GM19438 (cell line): ENCODE measurements around the gene CEMIP.

ENCODE experiments used
- ATAC-seq: cut with Tn5 transposase; IDR thresholded peaks from one replicate; pipeline ENCODE4 v1.9.1; 2021; ENCODE audit warnings: low read depth; ENCODE audit not compliant: unreplicated experiment

The CEMIP gene

DNA sequence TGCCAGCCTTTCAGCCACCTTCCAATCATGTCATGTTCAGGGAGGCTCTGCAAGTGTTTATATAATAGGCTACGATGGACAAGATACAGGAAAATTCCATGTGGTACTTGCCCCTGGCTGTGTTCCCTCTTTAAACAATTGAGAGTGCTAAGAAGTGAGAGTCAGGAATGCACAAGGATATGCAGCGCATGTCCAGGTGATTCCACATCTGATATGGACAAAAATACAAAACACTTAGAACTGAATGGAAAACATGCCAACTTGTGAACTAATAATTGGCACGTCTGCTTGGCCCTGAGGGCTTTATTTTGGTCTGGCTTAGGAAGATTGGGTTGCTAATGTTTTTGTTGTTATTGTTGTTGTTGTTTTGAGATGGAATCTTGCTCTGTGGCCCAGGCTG is 100.9 kb downstream of the CEMIP start:
- ATAC-seq: no peak

DNA sequence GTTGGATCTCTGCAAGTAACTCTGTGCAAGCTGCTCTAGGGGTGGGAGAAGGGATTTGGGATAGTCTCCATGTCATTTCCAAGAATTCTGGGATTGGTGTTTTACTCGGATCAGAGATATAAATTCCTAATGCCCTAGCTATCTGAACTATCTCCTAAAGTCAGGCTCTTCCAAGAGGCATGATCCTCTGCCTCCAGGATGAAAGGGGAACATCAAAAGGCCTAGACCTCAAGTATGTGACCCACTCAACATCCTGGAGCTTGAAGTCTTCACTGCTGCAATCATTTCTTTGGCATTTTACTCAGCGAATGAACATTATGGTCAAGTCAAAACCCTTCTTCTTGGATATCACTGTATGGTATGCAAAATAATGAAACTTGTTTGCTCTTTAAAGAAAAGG is 104.5 kb downstream of the CEMIP start:
- ATAC-seq: no peak

DNA sequence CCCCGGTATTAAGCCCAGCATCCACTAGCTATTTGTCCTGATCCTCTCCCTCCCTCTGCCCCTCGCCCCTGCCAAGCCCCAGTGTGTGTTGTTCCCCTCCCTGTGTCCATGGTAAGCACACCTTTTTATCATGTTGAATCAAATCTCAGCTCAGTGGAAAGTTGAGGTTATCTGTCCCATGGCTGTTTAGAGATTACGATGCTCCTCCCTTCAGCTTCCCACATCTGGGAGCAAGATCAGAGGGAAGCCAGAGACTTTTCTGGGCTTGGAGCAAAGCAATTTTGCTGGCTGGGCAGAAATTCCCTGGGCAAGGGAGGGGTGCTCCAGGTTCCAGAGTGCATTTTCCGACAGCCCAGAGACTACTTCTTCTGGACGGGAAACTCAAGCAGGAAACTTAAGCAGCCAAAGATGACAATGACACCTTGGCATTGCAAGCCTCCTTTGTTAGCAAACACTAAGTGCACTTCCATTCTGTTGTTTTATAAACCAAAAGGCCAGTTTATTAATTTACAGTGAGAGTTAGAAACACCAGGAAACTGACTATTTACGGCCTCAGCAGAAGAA is 105.9 kb downstream of the CEMIP start:
- no peak for ATAC-seq

DNA sequence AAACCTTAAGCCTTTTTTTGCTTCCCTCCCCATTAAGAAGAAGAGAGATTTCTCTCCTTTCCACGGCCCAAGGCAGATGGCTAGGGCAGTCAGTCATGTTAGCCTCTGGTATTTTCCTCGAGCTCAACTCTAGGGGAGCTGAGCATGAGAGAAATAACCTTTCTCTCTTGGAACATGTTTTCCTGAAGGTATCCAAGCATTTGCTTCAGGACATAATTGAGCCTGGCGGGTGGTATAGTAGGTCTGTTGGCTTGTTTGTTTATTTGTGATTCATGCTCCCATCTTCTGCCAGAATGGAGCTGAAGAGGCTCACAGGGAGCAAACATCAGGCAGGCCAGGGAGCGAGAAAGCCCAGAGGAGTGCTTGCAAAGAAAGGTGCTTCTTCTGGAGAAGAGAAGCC is 108.0 kb downstream of the CEMIP start:
- ATAC-seq: no peak

DNA sequence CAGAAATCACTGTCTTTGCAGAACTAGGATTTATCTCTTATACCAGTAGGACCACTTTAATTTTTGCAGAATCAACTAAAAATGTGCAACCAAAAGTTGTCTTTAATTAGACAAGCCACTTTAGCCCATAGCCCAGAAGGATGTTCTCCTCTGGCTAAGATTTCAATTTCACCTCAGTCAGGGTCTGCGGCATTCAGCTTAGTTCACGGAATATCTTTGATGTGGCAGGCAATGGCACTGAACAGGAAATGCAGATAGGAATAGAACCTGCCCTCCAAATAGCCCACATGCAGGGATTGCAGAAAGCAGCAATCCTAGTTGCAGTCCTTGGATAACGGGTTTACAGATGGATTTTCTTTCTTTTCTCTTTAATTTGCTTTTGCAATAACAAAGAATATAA is 109.7 kb downstream of the CEMIP start:
- no peak for ATAC-seq

DNA sequence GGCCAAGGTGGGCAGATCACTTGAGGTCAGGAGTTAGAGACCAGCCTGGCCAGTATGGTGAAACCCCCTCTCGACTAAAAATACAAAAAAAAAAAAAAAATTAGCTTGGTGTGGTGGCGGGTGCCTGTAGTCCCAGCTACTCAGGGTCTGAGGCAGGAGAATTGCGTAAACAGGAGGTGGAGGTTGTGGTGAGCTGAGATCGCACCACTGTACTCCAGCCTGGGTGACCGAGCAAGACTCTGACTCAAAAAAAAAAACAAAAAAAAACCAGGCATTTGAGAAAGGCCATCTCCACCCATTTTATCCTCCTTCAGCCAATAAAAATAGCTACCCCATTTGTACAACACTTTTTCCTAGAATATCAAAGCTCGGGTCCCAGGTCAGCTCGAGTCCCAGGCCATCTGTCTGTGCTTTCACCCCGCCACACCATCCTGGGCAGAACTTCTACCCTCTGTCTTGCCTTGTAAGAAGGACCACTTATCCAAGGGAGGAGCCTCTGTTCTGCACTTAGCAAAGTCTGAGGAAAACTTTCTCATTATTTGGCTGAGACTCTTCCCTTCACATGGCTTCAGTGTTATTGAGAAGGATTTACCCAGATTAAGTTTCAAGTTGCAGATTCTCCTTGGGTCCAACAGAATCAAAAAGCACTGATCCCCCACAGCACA is 111.3 kb downstream of the CEMIP start:
- ATAC-seq: no peak

DNA sequence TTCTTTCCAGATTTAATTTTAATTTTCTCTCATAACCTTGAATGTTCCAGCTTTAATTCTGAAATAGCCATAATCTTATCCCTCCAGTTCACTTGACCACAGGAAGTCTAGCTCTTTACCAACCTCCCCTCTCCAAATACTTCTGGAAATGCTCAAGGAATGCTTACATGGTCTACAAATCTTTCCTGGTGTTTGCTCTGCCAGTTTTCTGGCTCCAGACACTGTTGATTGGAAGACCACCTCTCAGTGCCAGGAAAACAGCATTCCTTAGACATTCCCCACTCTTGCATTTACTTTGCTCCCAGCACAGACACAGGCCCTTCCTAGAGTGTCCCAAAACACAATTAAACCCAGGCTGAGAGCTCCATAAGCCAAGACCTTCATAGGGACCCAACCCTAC is 111.8 kb downstream of the CEMIP start:
- no peak for ATAC-seq

DNA sequence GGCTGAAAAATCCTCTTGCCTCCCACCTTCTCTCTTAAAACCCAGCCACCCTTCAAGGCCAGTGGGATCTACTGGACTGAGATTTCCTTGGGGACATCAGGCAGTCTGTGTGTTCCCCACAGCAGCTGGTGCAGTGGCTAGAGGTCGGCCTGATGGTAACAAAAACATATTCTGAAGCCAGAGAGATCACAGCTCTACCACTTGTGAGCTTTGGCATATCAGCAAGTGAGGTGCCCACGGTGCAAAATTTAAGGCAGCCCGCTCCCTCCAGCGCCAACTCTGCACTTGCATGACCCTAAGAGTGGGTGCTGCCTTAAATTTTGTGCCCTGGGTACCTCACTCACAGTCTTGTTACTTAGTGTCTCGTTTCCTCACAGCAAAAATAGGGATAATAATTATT is 113.2 kb downstream of the CEMIP start:
- ATAC-seq: no peak

DNA sequence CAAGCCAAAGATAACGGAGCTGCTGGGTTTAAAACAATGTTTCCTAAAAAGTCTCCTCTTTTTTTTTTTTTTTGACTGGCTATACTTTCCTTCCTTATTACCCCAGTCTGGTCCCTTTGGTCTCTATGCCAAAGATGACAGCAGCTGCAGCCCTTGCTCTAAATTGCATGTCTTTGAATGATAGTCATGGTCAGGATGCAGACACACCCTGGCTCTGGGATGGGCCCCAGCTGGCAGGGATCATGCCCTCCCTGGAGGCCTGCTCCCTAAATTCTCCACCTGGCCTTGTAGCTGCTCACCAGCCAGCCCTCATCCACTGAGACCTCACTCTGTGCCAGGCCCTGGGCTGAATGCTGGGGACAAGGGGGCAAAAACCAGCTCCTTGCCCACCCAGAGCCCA is 114.6 kb downstream of the CEMIP start:
- no peak for ATAC-seq

DNA sequence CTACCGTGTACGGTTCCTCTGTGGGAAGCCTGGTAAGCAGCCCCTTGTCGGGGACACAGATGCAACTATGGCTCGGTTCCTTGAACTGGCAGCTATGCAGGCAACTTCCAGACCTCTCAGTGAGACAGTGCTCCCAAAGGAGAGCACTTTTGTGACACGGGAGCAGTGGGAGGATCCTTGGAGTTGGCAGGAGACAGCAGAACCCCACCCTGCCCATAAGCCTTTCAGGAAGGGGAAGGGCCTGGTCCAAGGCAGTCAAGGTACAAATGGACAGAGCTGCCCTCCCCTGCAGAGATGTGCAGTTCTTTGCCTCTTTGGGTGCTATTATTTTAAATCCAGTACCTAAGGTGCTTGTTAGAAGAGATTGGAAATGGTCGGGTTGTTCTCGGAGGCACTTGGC is 115.9 kb downstream of the CEMIP start:
- ATAC-seq: no peak

DNA sequence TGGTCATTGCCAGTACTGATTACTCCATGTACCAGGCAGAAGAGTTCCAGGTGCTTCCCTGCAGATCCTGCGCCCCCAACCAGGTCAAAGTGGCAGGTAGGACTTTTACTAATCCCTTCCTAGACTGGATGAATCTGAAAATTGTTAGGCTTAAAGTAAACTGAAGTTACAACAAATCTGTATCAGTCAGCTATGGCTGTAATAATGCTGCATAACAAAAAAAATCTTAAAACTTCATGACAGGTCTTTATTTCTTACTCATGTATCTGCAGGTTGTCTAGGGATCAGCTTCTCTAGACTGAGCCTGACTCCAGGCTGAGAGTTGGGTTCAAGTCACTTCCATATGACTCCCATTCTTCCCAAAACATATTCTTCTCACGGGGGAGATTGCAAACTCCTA is 116.8 kb downstream of the CEMIP start:
- no peak for ATAC-seq

DNA sequence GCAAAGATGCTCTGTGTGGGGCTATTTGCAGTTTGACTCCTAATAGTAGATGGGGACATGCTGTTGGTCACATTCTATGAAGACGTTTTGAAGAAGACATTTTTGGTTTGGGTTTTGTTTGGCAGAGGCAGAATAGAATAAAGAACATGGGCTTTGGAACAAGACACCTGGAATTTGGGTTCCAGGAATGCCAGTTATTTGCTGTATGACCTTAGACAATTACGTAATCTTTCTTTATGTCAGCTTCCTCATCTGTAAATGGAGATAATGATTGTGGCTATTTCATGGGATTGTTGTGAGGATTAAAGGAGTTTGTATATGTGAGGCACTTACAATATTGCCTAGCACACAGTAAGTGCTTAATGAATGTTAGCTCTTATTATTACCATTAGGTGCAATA is 118.9 kb downstream of the CEMIP start:
- ATAC-seq: no peak

DNA sequence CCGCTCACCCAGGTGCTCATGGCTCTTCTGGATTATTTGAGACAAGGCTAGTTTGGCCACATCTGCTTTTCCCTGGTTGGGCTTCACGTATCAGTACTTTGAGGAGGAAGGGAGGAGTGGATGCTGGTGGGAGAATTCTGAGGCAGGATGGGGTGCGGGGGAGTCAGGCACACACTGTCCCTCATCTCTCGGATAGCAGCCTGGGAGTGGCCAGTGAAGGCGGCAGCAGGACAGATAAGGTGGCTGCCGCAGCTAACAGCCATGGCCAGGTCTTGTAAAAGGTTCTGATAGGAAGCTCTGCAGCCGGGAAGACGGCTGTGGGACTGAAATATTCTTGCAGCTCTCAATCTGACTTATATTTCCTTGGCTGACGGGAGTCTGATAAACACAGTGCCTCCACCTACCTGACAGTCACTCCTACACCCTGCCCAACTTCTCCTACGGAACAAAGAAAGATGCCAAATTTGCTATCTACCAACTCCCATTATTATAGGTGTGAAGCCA is 123.2 kb downstream of the CEMIP start:
- ATAC-seq: no peak

DNA sequence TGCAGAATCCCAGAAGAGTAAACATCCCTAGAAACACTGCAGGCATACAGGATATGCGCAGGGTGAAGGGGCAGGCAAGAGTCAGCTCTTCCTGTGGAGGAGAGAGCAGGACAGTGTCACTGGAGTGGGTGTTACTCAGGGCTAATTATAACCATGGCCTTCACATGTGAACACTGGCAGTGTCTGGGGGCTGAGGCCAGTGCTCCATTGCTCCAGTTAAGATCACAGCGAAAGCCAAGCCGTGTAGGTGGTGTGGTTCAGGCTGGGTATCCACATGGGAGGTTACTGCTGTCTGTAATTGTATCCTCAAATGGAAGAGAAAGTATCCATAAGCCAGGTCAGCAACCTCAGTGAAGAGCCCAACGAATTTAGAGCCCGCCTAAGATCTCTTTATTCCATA is 125.8 kb downstream of the CEMIP start:
- ATAC-seq: no peak

DNA sequence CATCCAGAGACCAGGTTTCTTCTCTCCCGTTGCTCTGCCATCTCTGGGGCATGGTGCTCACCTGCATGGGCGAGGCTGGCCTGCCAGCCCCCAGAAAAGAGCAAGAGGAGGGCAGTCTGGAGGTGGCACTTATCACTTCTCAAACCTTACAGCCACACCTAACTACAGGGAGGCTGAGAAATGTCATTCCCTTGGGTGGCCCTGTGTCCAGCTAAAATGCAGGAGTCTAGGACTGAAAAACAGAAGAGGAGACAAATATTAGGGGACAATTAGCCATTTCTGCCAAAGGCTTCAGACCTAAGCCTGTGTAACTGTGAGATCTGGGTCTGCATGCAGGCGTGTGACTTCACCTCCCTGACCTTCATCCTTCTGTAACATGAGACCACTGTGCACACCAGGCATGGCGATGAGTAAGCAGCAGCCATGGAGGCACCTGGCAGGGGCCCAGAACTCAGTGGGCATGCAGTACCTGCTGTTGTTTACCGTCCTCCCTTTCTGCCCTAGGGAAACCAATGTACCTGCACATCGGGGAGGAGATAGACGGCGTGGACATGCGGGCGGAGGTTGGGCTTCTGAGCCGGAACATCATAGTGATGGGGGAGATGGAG is 127.1 kb downstream of the CEMIP start:
- ATAC-seq: no peak

DNA sequence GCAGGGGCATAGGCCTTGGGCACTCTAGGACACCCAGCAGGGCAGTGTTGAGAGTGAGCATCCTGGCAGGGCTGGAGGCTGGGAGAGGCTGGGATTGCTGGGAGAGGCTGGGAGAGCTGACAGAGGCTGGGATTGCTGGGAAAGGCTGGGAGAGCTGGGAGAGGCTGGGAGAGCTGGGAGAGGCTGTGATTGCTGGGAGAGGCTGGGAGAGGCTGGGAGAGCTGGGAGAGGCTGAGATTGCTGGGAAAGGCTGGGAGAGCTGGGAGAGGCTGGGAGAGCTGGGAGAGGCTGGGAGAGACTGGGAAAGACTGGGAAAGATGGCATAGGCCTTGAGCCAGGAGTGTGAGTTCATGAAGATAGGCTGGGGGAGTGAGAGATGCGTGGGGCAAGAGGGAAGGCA is 132.7 kb downstream of the CEMIP start:
- ATAC-seq: no peak

DNA sequence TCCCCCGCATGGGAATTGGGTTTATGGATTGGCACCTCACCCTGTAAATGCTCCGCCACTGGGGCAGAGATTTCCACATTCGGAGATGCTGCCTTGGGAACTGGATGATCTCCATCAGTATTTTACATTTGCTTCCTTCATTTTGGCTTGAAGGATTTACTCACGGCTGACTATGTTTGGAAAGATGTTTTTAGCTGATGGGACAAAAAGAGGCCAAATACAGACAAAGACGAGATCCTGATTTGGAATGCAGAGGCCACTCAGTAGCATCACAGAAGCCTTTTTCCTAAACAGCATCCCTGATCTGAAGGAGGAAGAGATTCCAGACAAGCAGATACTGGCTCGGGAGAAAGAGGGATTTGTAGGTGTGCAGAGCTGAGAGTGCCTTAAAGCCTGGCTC is 133.5 kb downstream of the CEMIP start:
- ATAC-seq: no peak

DNA sequence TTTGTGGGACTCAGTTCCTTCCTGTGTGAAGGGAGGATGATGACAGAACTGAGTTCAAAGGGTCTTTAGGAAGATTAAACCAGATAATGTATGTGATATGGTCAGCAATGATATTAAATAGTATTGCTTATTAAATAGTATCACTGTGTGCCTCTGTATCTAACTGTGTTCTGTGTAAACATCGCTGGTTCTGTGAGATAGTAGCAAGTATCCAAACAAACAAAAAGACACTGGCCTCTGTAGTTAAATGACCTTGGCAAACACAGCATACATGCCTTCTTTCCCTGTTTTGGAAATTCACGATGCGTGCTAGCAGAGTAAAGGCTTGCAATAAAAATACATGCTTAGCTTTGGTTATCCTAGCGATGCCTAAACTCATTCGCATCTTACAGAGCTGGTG is 134.4 kb downstream of the CEMIP start:
- no peak for ATAC-seq

DNA sequence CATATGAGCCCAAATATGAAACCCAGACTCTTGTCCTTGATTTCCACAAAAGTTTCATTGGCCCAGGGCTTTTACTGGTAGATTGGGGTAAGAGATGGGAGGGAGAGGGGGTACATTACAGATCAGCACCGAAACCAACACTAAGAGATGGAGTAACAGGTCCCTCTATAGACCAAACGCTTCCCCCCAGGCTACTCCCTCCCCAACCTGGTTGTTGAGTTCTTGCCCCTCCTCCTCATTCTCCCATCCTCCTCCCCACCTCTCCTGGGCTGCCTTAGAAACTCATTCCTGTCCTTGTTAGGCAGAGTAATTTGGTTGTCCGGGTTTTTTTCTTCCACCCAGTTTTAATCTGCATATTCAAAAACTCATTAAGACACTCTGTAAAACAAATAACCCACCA is 136.3 kb downstream of the CEMIP start:
- no peak for ATAC-seq

DNA sequence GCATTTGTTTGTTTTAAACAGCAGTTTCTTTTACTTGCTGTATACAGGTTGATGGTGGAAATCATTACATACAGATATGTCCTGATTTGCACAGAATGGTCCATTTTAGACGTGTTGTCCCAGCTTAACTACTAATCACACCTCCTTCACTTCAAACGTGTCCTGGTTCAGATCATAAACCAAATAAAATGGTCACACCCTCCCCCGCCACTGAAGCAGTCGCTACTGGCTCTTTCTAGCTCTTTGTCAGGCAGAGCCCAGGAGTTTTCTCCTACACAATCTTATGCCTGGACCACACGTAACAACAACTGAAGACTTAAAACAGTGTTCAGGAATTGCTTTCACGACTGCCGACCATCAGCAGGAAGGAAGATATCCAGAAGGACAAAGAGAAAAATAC is 136.9 kb downstream of the CEMIP start:
- ATAC-seq: no peak

DNA sequence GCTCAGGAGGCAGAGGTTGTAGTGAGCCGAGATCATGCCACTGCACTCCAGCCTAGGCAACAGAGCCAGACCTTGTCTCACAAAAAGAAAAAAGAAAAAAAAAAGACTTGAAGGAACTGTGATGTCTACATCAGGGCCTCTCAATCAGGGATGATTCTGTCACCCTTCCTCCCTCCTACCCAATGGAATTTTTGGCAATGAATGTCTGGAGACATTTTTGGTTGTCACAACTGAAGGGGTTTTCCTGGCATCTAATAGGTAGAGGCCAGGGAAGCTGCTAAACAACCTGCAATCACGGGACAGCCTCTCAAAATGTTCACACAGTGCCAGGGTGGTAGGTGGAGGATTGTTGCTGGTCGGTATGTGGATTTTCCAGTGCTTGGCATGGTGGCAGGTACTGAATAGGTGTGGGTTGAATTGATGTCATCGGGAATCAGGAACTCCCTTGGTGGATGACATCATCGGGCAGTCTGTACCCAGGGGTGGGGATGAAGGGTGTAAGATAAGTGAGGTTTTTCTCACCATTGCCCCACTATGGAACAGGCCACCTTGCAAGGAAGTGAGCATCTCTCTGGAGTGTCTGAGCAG is 139.1 kb downstream of the CEMIP start:
- ATAC-seq: no peak

DNA sequence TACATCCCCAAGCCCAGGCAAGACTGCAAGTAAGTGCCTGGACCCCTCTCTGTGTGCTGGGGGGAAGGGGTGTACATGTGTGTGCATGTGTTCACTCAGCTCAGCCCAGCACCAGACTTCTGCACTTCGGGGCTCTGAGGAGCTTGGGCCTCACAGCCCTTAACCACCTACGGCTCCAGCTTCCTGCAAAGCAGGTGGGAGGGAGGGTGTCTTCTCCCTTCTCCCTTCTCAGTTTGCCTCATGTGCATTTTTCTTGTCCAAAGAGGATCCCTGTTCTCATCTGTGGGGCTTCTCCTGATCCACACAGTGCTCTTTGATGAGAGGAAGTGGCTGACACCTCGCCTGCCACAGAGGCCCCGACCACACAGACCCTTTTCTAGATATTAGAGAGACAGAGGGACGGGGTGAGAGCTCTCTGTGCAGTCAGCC is 141.1 kb downstream of the CEMIP start:
- no peak for ATAC-seq
